ENCODE results near the gene TRAF1. TPM values are rescaled to one million over a fixed set of nuclear protein-coding genes. Genes with fewer than 3 reads are reported as not detected.

Gene TRAF1
- total RNA-seq, 4 donors from 2014 or later: 5.7 to 7.8 (median 6.6) TPM

- 41 to 51% methylated on average over 2 of the region's 2 CpGs for WGBS, 2 donors
- Histone ChIP-seq H3K4me3 (replicated peaks in 1 of 3) (no peak overlapping the region), H3K27me3 (no peaks in the 10 kb centered on the region), H3K4me1 (peaks cover 32 to 52% of the 10 kb centered on the region in 2 donors), H3K36me3 (no peaks in the 10 kb centered on the region), H3K9me3 (no peaks in the 10 kb centered on the region), H3K27ac (peak overlapping the region in 2 of 3 donors; percentile 78 to 91)
- TF ChIP-seq POLR2A (IDR thresholded peaks at IDR 0.05): no peak
- TF ChIP-seq CTCF (IDR thresholded peaks at IDR 0.05): peak in 2 of 6 experiments; percentile 13 to 20
- intact Hi-C loops (cut with DNase I): loop anchor here (5.0 kb wide), 2 partner anchors 59 to 179 kb away; partner anchors contain the start of gene PHF19
- no peak for DNase-seq
Measured at GRCh38 chr9:120936764-120937122, 10.1 kb upstream of the TRAF1 start.

- TF ChIP-seq POLR2A (IDR thresholded peaks at IDR 0.05) (no peak), CTCF (IDR thresholded peaks at IDR 0.05) (peak; percentile 73 to 89 (median 79))
- H3K4me1 ChIP-seq: peaks cover 33 to 52% of the 10 kb centered on the region in 2 donors
- no peaks in the 10 kb centered on the region for H3K36me3 ChIP-seq
- no peaks in the 10 kb centered on the region for H3K9me3 ChIP-seq
- 18 to 28% methylated on average over 10 of the region's 10 CpGs for WGBS, 2 donors
- H3K27ac ChIP-seq: peak overlapping the region; percentile 57 to 91 (median 78)
- H3K27me3 ChIP-seq: no peaks in the 10 kb centered on the region
- intact Hi-C loops (cut with DNase I): loop anchor here (5.0 kb wide), 2 partner anchors 59 to 179 kb away; partner anchors contain the start of gene PHF19
- peak; percentile 91 to 94 for DNase-seq
- no peak overlapping the region for H3K4me3 ChIP-seq (replicated peaks in 1 of 3)
Measured at GRCh38 chr9:120936011-120936763, 9.6 kb upstream of the TRAF1 start.

GRCh38 chr9:120935383-120935857, 8.8 kb upstream of the TRAF1 start:
- no peak overlapping the region for H3K4me3 ChIP-seq (replicated peaks in 1 of 3)
- intact Hi-C loops (cut with DNase I): loop anchor here (5.0 kb wide), 2 partner anchors 58 to 178 kb away; partner anchors contain the start of gene PHF19

GRCh38 chr9:120934281-120934680, 7.7 kb upstream of the TRAF1 start:
- intact Hi-C loops (cut with DNase I): no loop called here
- WGBS, 2 donors: 56 to 58% methylated on average over 3 of the region's 3 CpGs
- H3K4me1 ChIP-seq: peaks cover 40 to 66% of the 10 kb centered on the region in 2 donors

More at GRCh38 chr9:120935383-120935857, 8.8 kb upstream of the TRAF1 start:
- peak overlapping the region; percentile 57 to 91 (median 78) for H3K27ac ChIP-seq
- peaks cover 36 to 56% of the 10 kb centered on the region in 2 donors for H3K4me1 ChIP-seq
- DNase-seq: peak; percentile 99
- 2 to 4% methylated on average over 4 of the region's 4 CpGs for WGBS, 2 donors
- TF ChIP-seq CTCF (IDR thresholded peaks at IDR 0.05) (no peak), POLR2A (IDR thresholded peaks at IDR 0.05) (peak in 1 of 2 donors; percentile 77)
- no peaks in the 10 kb centered on the region for H3K9me3 ChIP-seq
- H3K27me3 ChIP-seq: no peaks in the 10 kb centered on the region
- H3K36me3 ChIP-seq: no peaks in the 10 kb centered on the region

More at GRCh38 chr9:120934281-120934680, 7.7 kb upstream of the TRAF1 start:
- TF ChIP-seq CTCF (IDR thresholded peaks at IDR 0.05) (no peak), POLR2A (IDR thresholded peaks at IDR 0.05) (no peak)
- Histone ChIP-seq H3K27ac (peak overlapping the region; percentile 32 to 91 (median 78)), H3K36me3 (no peaks in the 10 kb centered on the region), H3K9me3 (no peaks in the 10 kb centered on the region), H3K4me3 (replicated peaks in 1 of 3) (no peak overlapping the region), H3K27me3 (no peaks in the 10 kb centered on the region)
- DNase-seq: no peak
